ENCODE data around the gene OR6C4.

DNA sequence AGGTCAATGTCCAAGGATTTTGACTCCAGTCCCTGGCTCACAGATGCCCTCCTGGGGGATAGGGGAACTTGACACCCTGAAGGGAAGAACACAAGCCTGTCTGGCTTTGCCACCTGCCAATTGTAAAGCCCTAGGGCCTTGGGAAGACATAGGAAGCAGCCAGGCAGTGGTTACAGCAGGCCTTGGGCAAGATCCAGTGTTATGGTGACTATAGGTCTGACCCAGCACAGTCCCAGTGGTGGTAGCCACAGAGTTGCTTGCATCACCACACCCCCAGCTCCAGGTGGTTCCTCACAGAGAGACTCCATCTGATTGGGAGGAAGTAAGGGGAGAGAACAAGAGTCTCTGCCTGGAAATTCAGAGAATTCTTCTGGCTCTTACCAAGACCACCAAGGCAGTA is 33.0 kb upstream of the OR6C4 start:
- TF ChIP-seq, protein P1, sequence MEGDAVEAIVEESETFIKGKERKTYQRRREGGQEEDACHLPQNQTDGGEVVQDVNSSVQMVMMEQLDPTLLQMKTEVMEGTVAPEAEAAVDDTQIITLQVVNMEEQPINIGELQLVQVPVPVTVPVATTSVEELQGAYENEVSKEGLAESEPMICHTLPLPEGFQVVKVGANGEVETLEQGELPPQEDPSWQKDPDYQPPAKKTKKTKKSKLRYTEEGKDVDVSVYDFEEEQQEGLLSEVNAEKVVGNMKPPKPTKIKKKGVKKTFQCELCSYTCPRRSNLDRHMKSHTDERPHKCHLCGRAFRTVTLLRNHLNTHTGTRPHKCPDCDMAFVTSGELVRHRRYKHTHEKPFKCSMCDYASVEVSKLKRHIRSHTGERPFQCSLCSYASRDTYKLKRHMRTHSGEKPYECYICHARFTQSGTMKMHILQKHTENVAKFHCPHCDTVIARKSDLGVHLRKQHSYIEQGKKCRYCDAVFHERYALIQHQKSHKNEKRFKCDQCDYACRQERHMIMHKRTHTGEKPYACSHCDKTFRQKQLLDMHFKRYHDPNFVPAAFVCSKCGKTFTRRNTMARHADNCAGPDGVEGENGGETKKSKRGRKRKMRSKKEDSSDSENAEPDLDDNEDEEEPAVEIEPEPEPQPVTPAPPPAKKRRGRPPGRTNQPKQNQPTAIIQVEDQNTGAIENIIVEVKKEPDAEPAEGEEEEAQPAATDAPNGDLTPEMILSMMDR (IDR thresholded peaks at IDR 0.05): no peak
- TF ChIP-seq EP300 (IDR thresholded peaks at IDR 0.05): no peak

Measured in ovary (tissue), 3 donors.